HG03039 (cell line): ENCODE measurements around the gene ITGA2.

Source experiments
- ATAC-seq: cut with Tn5 transposase; IDR thresholded peaks from one replicate; pipeline ENCODE4 v1.9.1; 2021; ENCODE audit warnings: mild to moderate bottlenecking, moderate library complexity; ENCODE audit not compliant: unreplicated experiment

The ITGA2 gene

DNA sequence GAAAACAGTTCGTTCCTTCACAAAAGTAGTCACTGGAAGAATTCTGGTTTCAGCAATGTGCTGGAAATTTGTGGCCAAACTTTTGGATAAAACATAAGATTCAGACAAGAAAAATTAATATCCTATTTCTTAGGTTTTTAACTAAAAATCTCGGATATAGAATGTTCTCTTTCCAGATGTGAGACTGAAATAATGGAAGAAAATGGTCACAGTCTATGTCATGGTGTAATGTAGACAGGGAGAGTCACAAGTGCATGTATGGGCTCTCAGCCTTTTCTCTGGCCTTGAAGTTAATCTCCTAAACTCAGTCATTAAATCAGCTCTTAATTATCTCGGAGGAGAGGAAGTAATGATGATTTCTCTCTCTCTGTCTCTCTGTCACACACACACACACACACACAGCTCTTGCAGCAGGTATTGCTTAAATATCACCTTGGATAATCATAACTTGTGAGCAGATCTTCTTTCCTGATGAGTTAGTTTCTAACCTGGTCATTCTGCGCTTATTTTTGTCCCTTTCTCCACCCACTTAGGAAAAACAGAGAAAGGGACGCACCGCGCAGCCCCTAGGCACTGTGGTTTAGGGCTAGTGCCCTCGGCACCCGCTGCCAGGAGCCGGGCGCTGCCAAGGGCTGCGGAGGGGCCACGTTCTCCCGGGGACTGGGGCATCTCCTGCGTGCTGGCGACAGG, 672 bp upstream of the ITGA2 start:
- ATAC-seq: no peak

- no peak for ATAC-seq
Observed at GRCh38 chr5:52989781-52990527, 802 bp downstream of the ITGA2 start.

GRCh38 chr5:52990528-52990925, 1.4 kb downstream of the ITGA2 start:
- no peak for ATAC-seq

DNA sequence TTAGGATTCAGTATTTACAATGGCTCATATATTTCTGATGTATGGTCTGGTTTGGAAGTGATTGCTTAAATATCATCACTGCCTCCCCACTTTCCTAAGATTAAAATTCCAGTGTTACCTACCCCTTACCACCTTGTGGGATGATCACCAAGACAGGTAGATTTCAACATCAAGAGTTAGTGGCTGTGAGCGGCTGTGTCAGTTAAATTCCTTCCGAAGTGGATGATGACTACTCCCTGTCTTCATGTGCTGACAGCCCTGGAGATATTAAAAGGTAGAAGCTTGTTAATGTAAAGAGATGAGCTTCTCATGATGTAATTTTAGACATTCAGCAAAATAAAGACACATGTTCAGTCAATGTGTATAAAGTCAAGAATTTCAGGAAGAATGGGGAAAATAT, 4.2 kb downstream of the ITGA2 start:
- no peak for ATAC-seq

GRCh38 chr5:52994266-52994665, 5.1 kb downstream of the ITGA2 start:
- no peak for ATAC-seq

- no peak for ATAC-seq
Observed at GRCh38 chr5:52995095-52995494, 5.9 kb downstream of the ITGA2 start.

- ATAC-seq: no peak
Observed at GRCh38 chr5:52995914-52996313, 6.8 kb downstream of the ITGA2 start.

GRCh38 chr5:52996979-52997378, 7.8 kb downstream of the ITGA2 start:
- no peak for ATAC-seq

GRCh38 chr5:52997424-52997823, 8.3 kb downstream of the ITGA2 start:
- ATAC-seq: no peak

- no peak for ATAC-seq
Observed at GRCh38 chr5:52998552-52999313, 9.6 kb downstream of the ITGA2 start.

GRCh38 chr5:52999344-52999949, 10.3 kb downstream of the ITGA2 start:
- no peak for ATAC-seq

- no peak for ATAC-seq
Observed at GRCh38 chr5:53001541-53001940, 12.4 kb downstream of the ITGA2 start.

DNA sequence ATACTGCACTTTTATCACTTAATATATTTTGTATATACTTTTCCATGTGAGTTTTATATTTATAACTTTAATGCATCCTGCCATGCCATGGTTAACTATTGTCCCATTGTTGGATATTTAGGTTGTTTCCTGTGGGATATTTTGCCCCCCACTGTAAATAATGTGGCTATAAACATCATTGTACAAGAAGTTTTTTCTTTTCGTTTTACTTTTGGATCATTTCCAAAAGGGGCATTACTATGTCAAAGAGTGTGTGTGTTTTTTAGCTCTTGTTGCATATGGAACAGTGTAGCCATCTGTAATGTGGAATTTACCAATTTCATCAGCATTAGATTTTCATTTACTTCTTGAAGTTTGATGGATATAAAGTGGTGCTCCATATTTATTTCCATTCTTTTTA, 13.3 kb downstream of the ITGA2 start:
- no peak for ATAC-seq

GRCh38 chr5:53003144-53003543, 14.0 kb downstream of the ITGA2 start:
- no peak for ATAC-seq

DNA sequence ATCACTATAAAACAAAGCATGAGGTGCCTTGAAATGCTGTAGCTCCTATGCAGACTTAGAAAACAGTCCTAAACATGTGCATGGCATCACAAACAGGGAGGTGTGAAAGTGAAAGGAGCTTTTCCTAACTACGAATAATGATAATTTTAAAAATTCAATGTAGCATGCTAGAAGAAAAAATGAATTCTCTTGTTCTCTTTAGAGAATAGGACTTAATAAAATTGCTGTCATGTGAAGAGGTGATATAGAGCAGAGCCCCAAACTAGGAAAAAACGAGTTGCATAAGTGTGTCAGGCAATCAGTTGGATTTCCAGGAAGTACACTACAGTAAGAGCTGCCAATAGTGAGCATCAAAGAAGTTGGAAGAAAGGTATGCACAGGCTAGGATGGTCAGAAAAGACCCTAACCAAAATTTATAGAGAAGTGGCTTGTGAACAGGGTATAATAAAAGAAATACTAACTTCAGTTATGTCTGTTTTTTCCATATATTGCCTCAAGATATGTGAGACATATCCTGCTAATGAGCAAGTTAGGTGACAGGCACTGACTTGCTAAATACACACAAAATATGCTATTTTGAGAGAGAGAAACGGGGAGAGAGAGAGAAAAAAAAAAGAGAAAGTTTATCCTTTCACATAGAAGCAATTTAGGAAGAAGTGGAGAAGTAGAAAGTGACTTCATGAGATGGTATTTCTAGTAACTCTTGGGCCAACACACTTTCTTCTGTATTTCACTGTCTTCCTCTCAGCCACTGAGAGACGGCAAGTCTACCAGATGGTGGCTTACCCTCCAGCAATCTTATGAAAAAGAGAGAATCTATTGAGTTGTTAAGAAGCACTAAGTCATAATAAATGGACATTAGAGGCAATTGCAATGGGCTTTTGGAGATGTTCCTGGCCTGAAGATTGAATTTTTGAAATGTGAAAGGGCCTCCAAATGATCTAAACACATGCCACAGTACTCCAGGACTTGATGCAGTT, 18.0 kb downstream of the ITGA2 start:
- no peak for ATAC-seq

DNA sequence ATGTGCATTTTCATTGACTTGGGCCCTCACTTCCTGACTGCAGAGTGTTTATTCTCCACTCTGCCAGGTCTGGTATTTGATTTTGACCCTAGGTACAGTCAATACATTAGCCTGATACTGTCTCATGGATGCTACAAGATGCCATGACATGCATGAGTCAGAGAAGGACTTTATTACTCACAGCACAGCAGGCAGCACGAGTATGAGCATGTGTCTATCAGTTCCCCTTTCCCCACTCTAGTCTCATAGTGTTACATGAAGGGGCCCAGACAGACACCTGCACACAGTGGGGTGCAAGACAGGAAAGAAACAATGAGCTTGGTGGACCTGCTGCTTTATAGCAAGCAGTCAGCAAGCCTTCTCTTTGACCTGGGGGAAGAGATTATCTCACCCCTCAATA, 19.6 kb downstream of the ITGA2 start:
- ATAC-seq: peak; percentile 94

DNA sequence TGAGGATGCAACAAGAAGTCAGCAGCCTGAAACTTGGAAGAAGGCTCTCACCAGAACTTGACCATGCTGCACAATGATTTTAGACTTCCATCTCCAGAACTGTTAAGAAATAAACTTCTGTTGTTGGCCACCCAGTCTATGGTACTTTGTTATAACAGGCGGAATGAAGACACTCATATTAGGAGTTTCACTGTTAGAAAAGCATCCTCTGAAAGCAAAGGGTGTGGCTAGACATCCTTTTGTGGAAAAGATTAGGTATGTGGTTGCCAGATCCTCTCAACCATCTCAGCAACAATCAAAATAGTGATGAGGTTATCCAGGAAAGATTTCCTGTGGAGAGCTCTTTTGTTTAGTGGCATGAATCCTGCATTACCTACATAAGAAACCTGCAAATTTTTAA, 20.7 kb downstream of the ITGA2 start:
- ATAC-seq: no peak

GRCh38 chr5:53010814-53011213, 21.7 kb downstream of the ITGA2 start:
- no peak for ATAC-seq

DNA sequence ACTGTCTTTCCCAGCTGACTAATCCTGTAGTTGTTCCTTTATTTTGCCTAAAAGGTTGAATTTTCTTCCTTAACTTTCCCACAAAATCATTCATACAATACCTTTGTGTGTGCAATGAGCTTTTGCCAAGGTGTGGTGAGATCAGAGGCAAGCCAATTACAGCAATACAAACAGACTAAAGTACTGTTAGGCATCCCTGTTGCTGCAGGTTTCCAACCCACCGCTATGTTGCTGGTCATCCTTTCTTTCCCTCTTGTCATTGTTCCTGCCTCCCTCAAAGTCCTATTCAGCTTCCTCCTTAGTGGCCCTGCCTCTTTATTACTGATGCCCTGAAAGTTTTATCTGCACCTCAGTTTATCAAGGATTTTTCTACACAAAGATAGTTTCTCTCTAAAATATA, 22.1 kb downstream of the ITGA2 start:
- ATAC-seq: no peak

DNA sequence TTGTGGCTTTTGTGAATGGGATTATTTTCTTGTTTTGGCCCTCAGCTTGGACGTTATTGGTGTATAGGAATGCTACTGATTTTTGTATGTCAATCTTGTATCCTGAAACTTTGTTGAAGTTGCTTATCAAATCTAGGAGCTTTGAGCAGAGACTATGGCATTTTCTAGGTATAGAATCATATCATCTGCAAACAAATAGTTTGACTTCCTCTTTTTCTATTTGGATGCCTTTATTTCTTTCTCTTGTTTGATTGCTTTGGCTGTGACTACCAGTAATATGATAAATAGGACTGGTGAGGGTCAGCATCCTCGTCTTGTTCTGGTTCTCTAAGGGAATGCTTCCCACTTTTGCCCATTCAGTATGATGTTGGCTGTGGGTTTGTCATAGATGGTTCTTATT, 24.7 kb downstream of the ITGA2 start:
- ATAC-seq: no peak
